Endothelial cell of umbilical vein (primary cell): ENCODE results near the gene ACVRL1.

Experiments used
- EZH2 ChIP-seq: IDR thresholded peaks from 2 replicates; pipeline ENCODE4 v1.6.1; 2012; ENCODE audit warnings: borderline replicate concordance, low read depth, mild to moderate bottlenecking, moderate library complexity, low read length, inconsistent platforms; ENCODE audit not compliant: severe bottlenecking
- GATA2 ChIP-seq: IDR thresholded peaks from 2 replicates; pipeline ENCODE4 v1.7.0; 2011; ENCODE audit warnings: low read depth, mild to moderate bottlenecking, moderate library complexity, mixed read lengths, low read length; ENCODE audit not compliant: insufficient read length, insufficient read depth
- JUN ChIP-seq: IDR thresholded peaks from 2 replicates; pipeline ENCODE4 v1.6.1; 2011; ENCODE audit warnings: borderline replicate concordance, low read depth; ENCODE audit not compliant: insufficient read length, insufficient read depth
- MAX ChIP-seq: IDR thresholded peaks from 2 replicates; pipeline ENCODE4 v1.6.1; 2011; ENCODE audit not compliant: insufficient read depth, insufficient read length
- MYC ChIP-seq: IDR thresholded peaks from one replicate; pipeline ENCODE4 v1.6.1; 2011; ENCODE audit warnings: mild to moderate bottlenecking, low read depth, low read length
- POLR2A ChIP-seq: IDR thresholded peaks from 2 replicates; pipeline ENCODE4 v1.6.1; 2012; ENCODE audit warnings: low read depth, mild to moderate bottlenecking, control low read depth, low read length
- POLR2AphosphoS5 ChIP-seq: IDR thresholded peaks from 2 replicates; pipeline ENCODE4 v1.6.1; 2012; ENCODE audit warnings: low read depth, mild to moderate bottlenecking, control low read depth, low read length, moderate library complexity; ENCODE audit not compliant: insufficient read depth
- TF ChIP-seq, protein P1 (sequence below), 2 donors: IDR thresholded peaks; 1 replicate in 1 of 2; 2 replicates in 1 of 2; pipeline ENCODE4 v1.5.1; 2011; ENCODE audit warnings: low read length in 2 of 2, mild to moderate bottlenecking in 2 of 2, moderate library complexity in 2 of 2, control low read depth in 1 of 2, inconsistent platforms in 1 of 2, low read depth in 1 of 2; ENCODE audit not compliant: insufficient read depth in 1 of 2; ENCODE audit errors: extremely low read depth in 1 of 2

DNA sequence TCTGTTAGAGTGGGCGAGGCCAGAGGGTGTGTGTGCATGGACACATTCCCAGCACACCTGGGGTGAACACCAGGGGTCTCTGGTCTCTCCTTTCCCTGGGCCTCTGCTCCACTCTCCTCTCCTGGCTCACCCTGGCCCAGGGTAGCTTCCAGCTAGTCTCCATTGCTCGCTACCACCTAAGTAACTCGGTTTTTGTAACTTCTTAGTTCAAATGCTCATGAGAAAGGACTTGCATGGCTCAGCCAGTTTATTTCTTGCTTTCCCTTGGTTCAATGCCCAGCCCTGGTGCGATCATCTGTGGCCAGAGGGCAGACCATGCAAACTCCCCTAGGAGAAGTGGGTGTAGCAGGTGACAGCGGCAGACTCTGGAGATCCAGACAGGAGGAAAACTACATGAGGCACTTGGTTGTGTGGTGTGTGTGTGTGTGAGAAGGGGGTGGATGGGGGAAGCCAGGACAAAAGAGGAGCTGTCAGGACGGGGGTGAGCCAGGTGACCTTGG is 35.2 kb downstream of the ACVRL1 start:
- TF ChIP-seq POLR2AphosphoS5 = no peak
- TF ChIP-seq, protein P1, sequence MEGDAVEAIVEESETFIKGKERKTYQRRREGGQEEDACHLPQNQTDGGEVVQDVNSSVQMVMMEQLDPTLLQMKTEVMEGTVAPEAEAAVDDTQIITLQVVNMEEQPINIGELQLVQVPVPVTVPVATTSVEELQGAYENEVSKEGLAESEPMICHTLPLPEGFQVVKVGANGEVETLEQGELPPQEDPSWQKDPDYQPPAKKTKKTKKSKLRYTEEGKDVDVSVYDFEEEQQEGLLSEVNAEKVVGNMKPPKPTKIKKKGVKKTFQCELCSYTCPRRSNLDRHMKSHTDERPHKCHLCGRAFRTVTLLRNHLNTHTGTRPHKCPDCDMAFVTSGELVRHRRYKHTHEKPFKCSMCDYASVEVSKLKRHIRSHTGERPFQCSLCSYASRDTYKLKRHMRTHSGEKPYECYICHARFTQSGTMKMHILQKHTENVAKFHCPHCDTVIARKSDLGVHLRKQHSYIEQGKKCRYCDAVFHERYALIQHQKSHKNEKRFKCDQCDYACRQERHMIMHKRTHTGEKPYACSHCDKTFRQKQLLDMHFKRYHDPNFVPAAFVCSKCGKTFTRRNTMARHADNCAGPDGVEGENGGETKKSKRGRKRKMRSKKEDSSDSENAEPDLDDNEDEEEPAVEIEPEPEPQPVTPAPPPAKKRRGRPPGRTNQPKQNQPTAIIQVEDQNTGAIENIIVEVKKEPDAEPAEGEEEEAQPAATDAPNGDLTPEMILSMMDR (IDR thresholded peaks at IDR 0.05; ENCODE audit: extremely low read depth in 1 of 2, insufficient read depth in 1 of 2, low read depth in 1 of 2, low read length in 2 of 2) = no peak
- TF ChIP-seq JUN = no peak
- no peak for TF ChIP-seq MAX
- TF ChIP-seq GATA2 = no peak
- TF ChIP-seq EZH2 = no peak
- no peak for TF ChIP-seq POLR2A
- no peak for TF ChIP-seq MYC
